NCI-H1694 treated with DMSO at 0.1 percent for 48 hours (cell line): ENCODE data around the gene EEFSEC.
A peak's percentile ranks its signal among the peaks of the same experiment; 100 is the strongest.

Experiments used
- DNase-seq: peaks from one replicate; lab custom pipeline; 2025; lab: John Stamatoyannopoulos, UW

EEFSEC gene

DNA sequence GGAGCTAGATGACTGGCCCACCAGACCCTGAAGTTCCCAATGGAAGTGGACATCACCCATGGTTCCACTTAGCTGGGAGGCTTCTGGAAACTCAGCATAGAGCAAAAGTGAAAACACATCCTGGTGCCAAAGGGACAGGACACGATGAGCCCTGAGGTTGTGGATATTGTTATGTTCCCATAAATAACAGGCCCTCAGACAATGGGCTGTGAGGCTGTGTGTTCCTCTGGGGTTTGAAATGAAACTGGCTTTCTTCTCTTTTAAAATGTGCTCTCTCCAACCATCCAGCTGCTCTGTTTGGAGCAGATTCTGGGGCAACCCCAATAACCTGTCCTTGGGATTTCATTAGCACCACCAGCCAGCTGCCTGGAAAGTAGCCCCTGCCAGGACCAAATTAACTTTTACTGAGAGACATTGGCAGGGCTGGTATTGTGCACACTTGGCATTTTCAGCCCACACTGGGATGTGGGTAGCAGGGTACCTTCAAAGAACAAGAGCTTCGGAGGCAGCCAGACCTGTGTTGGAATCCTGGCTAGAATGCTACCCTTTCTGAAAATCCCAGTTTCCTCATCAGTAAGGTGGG lies 215.9 kb downstream of the EEFSEC start:
- no peak for DNase-seq

DNA sequence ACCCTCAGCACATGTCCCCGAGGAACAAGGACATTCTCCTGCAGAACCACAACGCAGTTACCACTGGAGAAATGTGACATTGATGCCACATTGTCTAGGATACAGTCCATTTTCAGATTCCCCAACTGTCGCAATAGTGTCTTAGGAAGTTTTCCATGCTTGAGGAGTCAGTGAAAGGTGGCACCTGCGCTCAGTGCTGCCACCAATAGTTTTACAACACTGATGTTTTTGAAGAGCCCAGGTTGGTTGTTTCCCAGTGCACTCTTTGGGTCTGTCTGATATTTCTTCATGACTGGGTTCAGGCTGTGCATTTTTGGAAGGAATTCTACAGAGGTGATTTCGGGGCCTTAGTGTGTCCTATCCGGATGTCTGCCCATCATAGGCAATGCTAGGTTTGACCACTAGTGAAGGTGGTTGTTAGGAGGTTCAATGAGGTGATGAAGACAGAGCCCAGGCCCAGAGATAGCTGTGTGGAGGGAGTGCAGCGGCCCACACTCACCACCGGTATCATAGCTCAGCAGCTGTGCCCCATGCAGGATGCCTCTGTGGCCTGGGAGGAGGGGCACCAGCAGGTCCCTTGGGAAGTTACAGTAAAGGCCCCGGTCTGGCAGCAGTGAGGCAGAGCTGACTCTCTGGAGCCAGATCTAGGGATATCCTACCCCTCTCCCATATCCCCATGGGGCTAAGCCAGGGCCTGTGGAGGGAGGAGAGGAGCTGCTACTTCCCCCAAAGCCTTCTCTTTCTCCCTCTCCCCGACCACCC lies 216.8 kb downstream of the EEFSEC start:
- DNase-seq, result peak; percentile 48

DNA sequence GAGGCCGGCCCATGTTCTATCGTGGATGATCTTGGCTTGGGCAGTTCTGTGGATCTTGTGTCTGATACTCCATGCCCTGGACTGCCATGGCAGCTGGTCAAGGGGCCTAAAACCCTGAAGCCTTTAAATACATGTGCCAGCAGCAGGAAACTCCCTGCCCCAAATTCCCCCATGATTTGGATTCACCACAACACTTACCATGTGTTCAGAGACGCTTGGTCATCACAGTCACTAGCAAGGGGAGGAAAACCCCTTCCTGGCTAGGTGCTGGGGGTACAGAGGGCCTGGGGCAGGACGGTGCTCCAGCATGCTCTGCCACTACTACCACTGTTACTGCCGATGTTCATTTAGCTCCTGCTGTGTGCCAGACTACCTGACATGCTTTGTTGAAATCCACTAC lies 219.0 kb downstream of the EEFSEC start:
- no peak for DNase-seq

DNA sequence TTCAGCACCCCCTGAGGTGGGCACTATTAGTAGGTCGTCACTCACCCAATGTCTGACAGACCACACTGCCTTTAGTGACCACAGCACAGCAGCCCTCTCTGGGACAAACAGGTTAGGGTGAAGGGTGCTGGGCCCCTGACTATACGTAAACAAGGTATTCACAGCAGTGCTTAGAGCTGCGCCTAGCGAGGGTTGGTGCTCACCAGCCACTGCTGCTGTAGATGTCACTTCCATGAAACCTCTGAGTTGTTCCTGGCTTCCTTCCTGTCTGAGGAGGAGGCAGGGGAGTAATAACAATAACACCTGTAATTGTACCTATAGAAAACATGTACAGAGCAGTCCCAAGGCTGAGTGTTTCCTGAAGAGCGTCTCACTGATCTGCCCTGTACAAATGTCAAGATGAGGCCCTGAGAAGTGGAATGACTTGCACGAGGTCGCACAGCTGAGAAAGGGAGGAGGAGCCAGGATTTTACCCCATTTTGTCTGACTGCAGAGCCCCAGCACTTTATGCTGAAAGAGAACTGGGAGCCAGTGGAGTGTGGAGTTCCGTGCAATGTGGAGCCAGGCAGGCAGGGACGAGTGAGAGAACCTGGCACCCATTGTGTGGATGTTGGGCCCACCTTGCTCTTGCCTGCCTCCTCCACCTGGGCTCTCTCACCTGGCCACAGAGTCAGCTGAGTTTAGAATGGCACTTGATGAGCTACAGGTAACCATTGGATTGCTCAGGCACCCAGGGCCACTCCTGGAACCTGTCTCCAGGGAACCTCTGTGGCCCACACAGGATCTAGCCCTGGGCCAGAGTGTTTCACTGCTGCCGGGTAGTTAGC lies 219.6 kb downstream of the EEFSEC start:
- no peak for DNase-seq

DNA sequence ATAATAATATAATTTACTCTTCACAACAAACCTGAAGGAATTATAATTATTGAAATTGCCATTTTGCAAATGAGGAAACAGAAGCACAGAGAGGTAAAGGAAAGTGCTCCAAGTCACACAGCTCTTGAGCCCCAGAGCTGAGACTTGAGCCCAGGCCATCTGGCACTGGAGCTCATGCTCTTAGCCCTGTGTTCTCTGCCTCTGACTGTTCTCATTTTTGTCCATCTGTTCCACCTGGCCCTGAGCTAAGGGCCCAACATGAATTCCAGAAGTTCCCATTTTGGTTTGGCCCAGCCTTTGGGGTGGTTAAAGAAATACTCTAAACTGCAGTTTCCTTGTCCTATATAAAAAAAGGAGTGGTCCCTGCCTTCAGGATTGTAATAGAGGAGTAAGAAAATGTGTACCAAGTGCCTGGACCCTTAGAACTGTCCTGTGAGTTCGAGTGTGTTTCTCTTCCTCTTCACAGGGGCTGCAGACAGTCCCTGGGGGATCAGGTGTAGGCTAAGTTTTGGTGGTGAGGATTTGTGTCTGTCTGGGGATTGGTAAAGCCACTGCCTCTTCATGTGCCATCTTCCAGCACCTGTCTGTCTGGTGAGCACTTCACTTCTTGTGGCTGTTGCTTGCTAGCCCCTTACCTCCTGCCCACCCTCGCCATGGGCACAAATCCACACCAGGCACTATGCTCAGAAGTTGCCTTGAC lies 221.6 kb downstream of the EEFSEC start:
- no peak for DNase-seq

DNA sequence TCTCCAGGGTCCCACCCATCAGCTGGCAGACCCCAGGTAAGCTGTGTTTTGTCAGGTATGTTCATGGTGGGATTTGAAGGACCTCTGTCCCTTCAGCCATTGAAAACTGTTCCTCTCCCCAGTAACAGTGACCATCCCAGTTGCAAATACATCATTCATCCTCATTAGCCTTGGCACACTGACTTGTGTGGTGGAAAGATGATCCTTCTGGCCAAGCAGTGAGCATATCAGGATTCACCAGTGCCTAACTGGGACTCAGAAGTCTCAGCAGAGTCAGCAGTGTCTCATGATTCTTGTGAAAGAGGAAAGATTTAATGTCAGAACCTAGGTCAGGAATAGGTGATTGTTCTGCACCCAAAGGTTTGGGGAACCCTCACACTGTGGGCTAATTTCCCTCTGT lies 223.2 kb downstream of the EEFSEC start:
- DNase-seq, result no peak

DNA sequence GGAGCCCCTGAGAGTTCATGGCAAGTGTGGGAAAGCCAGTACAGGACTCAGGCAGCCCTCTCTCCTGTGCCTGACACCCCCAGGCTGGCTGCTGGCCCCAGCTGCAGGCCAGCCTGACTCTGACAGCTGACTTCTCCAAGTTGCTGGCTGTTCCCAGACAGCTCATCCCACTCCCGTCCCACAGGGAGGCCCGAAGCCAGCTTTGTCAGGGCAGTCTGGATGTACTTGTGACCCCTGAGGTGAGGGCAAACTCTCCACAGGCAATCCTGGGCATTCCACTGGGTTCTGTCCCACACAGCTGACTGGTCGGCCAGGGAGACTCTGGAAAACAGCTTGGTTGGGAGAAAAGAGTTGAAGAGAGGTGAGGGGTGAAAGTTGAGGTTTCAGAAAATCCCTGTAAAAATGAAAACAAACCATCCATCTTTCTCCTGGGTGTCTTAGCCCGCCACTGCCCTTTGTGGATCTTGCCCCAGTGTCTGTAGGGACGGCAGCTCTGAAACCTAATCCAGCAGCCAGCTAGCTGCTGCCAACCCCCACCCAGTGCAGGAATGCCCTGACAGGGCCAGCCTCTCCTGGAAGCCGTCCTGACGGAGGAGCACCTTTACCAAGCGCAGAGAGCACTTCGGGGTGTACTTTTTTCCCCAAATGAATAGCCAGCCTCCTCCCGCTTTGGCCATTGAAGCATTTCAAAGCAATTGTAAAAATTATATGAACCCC lies 225.5 kb downstream of the EEFSEC start:
- no peak for DNase-seq

DNA sequence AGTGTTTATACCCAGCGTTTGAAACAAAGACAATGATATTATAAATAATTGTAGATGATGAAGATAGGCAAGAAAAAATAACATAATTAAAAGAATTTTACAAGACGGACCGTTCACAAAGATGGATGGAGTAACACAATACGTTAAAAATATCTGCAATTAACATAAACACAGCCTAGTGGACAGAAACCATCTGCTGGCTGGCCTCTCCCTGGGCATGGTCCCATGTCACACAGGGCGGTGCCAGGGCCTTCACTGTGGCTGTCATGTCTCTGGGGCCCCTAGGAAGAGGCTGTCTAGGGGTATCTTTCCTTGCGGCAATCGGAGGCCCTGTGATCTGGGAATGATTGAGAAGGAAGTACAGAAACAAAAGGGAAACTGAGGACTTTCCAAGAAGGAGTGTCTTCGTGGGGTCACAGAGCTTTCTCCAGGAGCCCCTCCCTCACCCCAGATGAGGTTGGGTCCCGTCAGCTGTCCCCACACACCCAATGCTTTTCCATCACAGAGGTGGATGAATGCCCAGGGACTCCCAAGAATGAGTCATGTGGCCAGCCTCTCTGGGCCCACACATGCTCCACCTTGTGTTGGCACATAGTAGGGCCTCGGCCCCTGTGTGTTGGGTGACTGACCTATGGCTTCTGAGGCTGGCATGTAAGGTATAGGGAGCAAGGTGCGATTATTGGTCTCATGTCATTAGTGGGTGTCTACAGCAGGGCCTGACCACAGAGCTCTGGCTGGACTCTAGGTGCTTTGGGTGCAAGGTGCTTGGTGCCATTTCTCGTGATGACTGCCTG lies 226.3 kb downstream of the EEFSEC start:
- no peak for DNase-seq

DNA sequence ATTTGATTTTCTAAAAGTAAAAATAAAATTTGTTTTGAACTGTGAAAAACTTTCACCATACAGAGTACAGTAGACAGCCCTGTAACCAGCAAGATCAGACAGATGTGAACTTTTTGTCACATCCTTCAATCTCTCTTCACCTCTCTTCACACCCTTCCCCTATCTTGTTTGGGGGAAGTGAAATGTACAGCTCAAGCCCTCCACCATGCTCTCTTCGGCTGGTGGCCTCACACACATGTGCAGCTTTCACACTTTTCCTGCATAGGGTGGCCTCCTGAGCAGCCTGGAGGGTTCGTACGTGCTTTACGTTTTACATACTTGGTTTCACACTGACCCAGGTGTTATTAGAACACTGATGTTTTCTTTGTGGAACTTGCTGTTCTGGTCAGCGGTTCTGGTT lies 227.0 kb downstream of the EEFSEC start:
- no peak for DNase-seq

DNA sequence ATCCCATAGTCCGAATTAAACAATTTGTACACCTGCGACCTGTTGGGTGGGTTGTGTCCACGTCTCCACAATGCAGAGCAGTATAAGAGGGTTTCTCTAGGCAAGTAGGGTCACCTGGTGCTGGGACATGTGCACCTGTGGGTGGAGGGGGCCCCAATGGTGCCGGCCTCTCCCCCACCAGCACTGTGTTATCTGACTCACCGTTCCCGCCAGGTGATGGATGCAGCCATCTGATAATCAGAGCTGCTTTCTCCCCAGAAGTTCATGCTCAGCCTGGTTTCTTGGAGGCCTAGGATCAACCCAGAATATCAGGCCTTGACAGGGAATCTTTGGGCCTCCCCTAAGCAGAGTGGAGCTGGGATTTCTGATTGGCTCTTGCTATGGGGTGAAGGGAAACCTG lies 227.4 kb downstream of the EEFSEC start:
- no peak for DNase-seq

DNA sequence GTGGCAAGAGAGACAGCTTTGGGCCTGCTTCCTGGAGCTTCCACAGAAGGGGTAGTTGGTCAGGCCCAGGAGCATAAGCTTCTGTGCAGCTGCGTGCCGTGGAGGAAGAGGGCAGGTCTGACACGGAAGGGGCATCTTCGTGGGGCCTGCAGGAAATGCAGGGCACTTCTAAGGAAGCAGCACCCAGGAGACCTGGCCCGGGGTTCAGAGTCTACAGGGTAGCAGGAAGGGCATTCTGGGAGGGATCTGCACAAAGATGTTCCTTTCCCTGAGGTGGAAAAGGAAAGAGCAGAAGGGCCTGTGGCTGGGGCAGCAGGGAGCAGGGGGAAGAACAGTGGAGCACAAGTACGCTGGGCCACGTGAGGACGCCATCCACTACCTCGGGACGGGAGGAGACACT lies 228.3 kb downstream of the EEFSEC start:
- DNase-seq, result no peak

DNA sequence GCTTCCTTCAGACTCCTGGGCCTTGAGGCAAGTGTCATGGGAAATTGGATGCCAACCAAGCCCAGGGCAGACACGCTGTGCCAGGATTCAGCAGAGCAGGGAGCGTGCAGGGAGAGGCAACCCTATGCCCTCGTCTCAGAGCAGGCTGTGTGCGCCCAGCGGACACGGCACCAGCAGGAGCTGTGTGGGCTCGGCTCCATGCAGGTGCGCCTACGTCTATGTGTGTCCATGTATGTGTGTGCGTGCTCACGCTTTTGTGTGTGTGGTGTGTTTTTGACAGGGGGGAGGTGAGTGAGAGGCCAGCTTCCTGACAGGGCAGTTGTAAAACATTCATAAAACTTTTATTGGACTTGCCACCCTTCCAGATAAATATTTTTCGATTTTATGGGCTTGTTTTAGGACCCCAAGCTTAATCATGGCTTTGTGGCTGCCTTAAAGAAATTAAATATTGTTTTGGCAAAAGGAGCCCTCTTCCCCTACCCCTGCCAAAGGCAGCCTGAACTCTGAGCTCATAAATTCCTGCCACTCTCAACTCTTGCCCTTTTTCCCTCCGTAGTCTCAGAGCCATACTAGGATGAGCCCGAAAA lies 229.0 kb downstream of the EEFSEC start:
- DNase-seq, result no peak

DNA sequence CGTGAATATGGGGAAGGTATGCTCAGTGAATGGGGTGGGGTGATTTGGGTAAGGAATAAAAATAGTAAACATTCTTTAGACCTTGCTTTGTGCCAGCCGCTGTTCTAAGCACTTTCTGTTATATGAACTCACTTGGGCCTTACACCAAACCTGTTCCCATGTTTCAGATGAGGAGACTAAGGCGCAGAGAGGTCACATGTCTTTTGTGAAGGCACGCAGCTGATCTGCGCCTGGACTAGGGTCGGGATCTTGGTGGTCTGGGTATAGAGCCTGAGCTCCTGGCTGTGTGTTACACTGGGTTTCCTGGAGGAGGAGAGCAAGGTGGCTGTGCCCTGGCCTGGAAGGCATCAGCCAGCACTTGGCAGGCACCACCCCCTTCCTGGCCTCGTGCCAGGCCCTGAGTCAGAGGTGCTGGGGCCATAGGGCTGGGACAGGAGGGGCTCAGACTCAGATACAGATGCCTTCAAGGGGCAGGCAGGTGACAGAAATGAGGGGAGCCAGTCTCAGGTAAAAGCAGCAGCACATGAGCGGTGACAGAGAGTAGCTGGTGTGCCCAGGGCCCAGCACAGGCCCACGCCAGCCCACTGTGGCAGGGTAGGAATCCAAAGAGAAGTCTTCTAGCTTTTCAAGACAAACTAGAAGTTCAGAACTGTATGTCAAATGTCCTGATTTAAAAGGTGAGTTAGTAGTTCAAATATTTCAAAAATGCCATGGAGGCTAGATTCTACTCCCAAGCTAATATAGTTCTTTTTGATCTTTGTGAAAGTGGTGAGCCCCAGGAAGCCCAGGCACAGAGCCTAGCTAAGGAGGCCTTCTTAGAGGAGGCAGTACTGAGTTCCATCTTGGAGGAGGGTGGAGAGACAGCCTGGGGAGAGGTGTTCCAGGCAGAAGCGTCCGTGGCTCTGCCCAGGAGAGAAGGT lies 230.3 kb downstream of the EEFSEC start:
- DNase-seq, result peak; percentile 14

DNA sequence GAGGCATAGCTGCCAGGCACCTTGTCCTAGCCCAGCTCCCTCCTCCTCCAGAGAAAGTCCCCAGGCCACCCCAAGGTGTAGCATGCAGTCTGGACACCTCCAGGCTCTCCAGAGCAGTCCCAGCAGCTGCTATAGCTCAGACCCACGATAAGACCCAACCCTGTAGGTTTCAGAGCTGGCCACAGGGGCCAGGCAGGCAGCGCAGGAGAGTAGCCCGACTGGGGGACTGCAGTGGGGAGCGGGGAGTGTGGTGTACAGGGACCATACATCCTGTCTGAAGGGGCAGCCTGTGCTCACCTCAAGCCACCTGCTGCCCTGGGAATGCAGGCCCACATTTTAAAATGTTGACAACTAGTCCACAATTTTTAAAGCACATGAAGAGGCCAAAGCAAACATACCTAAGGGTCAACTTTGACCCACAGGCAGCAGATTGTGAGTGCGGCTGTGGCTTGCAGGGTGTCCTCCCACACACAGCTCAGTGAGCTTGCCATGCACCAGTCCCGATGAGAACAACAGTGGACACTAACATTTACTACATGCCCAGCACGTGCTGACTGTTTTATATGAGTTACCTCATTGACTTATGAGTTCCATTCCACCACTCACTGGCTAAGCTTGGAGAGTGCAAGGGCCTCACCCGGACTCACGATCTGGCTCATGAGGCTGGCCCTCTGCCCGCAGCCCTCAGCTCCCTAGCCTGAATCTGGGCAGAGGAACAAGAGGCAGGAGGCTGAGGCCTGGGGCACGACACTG lies 232.0 kb downstream of the EEFSEC start:
- no peak for DNase-seq

DNA sequence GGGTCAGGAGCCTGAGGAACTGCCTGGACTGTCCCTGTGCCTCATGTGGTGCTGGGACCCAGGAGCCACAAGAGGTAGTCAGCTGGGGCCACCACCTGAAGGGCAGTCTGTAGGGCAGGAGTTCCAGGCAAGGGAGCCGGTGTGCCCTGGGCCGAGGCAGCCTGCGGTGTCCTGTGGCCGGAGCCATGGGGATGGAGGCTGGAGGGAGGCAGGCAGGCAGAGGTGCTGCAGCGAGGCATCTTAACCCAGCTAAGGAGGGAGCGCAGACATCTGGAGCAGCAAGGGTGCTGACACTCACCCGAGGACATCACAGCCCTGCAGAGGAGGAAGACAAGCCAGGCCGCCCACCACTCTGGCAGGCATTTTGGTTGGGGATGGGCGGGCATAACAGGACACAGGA lies 235.7 kb downstream of the EEFSEC start:
- no peak for DNase-seq

DNA sequence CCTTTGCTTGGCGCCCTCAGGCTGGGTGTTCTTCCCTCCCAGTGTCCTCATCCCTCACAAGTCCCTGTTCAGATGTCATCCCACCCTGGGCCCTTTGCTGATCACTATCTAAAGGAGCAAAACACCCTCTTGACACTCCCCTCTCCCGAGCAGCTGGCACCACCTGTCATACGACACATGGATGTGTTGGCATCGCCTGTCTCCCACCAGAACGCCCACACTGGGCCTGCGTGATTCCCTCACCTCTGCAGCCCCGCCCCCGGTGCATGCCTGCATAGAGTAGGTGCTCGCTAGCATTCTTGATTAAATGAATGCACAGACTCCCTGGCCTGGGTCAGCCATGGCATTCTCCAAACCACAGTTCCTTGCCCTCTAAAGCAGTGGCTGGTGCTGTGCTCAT lies 237.6 kb downstream of the EEFSEC start:
- peak; percentile 73 for DNase-seq

DNA sequence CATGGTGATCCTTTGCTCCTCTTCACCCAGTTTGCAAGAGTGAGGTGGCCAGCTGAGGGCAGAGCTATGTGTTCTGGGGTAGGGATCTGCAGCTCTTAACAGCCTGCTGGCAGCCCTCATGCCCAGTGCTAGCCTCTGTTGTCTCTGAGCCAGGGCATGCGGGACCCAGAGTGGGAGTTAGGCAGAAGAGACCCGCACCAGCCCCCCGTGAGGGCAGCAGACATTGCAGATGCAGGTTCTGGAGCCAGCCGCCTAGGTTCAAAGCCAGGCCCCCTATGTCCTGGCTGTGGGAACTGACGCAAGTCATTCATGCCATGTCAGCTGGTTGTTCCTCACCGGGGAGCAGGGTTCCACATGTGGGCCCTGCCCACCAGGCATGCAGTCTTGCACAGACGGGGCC lies 238.7 kb downstream of the EEFSEC start:
- no peak for DNase-seq

DNA sequence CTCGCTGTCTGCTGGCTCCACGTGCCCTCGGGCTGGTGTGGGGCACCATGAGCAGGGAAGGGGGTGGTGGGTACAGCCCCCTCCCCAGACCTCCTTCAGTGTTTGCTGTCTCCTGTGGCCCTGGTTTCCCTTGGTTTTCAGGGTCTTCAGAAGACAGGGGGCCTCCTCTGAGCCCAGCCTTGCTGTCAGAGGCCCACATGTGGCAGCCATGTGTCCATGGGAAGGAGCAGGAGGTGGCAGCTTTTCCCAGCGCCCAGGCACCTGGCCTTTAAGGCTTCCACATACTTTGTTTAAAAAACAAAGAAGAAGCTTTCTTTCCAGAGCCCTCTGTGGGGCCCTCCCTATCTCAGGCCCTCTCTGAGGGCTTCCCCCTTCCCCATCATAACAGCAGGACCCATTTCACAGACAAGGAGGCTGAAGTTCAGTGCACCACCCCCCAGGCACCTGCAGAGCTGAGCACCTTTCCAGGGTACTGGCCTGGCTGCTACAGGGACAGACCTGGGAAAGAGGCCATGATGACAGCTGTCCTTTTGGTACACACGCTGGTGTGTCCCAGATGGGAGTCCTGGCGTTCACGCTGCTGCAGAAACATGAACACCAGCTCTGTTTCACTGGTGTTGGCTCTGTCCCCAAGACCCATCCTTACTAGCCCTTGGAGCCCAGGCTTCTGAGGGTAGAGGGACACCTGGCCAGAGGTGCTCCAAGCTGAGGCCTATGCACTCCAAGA lies 239.7 kb downstream of the EEFSEC start:
- DNase-seq, result peak; percentile 63
